ENCODE measurements around the gene FAM210A. TPM values are rescaled to one million over a fixed set of nuclear protein-coding genes. Genes with fewer than 3 reads are reported as not detected.
"Not testable (repeated sequence)": the region's sequence is repeated elsewhere in the genome, so short reads cannot be mapped to it uniquely, and the experiment has no call there.

FAM210A gene
- total RNA-seq, 1 donor from 2014 or later = 19.9 TPM

DNA sequence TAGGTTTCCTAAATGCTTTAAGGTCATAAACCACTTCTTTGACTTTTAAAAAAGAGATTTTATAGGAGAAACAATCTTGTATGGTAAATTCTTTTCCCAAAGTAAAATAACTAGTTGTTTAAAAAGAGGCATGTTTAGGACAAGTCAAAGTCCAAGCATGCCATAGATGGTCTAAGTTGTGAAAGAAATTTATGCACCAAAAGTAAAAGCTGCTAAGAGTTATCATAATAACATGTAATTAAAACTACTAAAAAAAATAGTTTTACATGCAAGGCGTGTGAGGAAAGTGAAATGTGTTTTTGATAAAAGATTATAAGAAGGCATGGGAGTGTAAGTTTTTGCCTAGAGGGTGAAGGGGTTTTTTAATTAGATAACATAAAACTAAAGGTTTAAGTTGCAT lies 22.5 kb downstream of the FAM210A start:
- intact Hi-C loops (cut with micrococcal nuclease) = no loop called here

DNA sequence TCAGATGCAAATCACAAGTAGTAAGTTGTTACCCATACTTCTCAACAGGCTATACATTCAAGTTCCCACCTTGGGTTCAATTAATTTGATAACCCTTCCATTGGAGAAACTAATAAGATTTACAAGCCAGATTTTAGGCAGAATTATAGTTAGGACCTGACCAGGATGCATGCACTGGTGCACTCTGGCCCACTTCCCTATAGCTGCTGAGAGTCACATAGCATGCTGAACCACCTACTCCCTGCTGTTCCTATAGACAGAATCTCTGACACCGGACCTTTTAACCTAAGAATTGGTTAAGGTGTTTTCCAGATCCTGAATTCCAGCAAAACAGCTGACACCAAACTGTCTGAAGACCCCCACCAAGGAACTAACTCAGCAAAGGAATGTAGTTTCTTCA lies 26.2 kb downstream of the FAM210A start:
- intact Hi-C loops (cut with micrococcal nuclease) = no loop called here

DNA sequence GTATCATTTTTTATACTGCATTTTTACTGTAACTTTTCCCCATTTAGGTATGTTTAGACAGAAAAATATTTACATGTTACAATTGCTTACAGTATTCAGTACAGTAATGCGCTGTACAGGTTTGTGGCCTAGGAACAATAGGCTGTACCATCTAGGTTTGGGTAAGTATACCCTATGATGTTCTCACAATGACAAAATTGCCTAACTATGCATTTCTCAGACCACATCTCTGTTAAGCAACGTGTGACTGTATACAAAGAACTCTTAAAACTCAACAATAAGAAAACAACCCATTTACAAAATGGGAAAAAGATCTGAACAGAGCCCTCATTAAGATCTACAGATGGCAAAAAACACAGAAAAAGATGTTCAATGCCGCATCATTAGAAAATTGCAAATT lies 29.4 kb downstream of the FAM210A start:
- intact Hi-C loops (cut with micrococcal nuclease) = no loop called here

DNA sequence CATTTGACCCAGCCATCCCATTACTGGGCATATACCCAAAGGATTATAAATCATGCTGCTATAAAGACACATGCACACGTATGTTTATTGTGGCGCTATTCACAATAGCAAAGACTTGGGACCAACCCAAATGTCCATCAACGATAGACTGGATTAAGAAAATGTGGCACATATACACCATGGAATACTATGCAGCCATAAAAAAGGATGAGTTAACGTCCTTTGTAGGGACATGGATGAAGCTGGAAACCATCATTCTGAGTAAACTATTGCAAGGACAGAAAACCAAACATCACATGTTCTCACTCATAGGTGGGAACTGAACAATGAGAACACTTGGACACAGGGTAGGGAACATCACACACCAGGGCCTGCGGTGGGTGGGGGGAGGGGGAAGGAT lies 31.0 kb downstream of the FAM210A start:
- intact Hi-C loops (cut with micrococcal nuclease) = not testable (repeated sequence)

DNA sequence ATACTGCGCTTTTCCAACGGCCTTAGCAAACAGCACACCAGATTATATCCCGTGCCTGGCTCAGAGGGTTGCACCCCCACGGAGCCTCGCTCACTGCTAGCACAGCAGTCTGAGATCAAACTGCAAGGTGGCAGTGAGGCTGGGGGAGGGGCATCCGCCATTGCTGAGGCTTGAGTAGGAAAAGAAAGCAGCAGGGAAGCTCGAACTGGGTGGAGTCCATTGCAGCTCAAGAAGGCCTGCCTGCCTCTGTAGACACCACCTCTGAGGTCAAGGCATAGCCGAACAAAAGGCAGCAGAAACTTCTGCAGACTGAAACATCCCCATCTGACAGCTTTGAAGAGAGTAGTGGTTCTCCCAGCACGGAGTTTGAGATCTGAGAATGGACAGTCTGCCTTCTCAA lies 36.3 kb downstream of the FAM210A start:
- intact Hi-C loops (cut with micrococcal nuclease) = not testable (repeated sequence)

DNA sequence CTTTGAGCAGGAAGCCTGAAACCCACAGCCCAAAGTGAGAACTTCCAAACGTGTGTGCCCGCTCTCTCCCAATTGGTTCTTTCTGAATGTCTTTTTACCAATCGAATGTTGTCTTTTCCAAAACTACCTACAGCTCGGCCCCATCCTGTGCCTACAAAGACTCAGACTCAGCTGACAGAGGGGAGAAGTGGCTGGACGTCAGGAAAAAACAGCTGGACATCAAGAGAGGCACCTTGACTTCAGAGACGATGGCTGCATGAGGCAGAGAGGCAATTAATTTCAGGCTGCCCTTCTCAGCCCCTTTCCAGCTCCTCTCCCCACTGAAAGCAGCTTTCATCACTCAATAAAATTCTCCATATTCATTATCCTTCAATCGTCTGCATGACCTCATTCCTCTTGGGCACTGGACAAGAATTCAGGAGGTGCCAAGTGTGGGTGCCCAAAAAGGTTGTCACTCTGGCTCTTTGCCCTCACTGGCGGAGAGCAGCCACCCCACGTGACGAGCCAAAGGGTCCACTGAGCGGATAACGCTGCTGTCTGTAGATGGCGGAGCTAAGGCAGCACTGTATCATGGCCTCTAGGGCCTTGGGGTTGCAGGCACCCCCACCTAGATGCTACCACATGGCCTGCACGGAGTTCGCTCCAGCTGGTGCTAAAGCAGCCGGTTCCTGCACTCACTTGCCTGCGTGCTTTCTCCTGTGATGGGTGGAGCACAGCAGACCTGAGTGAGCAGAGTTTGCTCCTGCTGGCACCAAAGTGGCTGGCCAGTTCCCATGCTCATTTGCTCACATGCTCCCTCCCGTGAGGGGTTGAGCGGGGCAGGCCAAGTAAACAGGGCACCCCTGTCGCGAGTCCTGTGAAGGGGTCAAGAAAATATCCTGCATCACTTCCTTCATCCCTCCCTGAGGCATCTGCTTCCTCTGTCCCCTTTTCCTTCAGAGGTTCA lies 37.9 kb downstream of the FAM210A start:
- intact Hi-C loops (cut with micrococcal nuclease) = no loop called here

DNA sequence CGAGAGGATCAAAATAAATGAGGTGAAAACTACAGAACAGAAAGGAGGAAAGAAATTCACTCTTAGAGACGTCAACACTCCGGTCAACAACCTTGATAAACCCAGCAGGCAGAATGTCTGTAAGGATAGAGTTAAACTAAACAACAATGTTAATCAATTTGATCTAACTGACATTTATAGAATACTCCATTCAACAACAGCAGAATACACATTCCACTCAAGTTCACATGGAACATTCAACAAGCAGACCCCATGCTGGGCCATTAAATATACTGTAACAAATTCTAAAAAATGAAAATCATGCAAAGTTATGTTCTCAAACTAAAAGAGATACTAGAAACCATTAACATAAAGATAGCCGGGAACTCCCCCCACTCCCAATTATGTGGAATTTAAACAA lies 41.8 kb downstream of the FAM210A start:
- intact Hi-C loops (cut with micrococcal nuclease) = no loop called here

DNA sequence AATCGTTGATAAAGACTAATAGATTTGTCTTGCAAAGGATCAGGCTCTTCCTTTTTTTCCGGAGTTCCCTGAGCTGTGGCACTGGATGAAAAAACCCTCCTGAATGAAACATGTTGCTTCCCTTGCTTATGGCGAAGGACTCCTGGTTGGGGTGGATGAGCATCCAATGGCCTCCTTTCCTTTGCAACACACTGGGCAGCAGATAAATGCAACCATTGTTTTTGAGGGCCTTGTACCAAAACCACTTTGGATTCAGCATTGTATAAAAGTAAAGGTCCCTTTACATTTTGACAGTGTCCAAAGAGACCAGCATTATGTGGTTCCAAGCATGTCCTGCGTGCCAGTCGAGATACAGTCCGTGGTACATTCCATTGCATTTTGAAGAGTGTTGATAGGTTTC lies 44.7 kb downstream of the FAM210A start:
- intact Hi-C loops (cut with micrococcal nuclease) = no loop called here

DNA sequence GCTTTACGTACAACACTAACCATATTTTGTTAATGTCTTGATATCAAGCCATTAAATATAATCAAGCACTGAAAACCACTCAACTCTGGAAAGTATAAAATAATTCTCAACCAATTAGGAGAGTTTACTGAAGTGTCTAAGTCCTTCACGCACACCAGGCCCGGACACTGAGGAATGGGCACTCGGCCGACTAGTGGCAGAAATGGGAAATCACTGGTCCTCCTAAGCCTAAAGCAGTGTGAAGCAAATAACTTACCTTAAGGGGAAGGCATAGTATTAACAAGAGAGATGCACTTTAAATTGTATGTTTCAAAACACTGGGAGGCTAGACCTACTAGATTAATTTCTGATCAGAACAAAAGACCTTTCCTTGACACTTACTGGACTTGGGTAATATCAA lies 45.7 kb downstream of the FAM210A start:
- intact Hi-C loops (cut with micrococcal nuclease) = no loop called here

DNA sequence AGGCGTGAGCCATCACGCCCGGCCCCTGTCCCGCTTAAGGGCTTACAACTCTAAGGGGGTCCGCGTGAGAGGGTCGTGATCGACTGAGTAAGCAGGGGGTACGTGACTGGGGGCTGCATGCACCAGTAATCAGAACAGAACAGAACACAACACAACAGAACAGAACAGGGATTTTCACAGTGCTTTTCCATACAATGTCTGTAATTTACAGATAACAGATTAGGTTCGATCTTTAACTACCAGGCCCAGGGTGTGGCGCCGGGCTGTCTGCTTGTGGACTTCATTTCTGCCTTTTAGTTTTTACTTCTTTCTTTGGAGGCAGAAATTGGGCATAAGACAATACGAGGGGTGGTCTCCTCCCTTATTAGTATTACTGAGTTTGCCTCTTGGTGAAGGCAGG lies 49.0 kb downstream of the FAM210A start:
- intact Hi-C loops (cut with micrococcal nuclease) = not testable (repeated sequence)

DNA sequence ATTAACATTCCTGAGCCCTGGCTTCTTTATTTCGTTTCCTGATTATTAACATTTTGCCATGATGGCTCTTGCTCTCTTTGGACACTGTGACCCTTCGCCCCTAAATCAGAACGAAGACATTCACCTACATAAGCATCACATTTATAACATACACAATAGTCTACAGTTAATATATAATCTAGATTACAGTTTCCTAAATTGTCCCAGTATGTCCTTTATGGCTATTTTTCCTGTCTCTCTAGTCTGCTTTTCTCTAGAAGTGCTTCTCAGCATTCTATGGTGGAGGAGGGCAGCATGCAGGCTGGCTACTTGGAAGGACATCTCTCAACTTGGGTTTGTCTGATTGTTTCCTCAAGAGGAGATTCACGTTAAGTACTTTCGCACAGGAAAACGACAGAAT lies 49.9 kb downstream of the FAM210A start:
- intact Hi-C loops (cut with micrococcal nuclease) = no loop called here

DNA sequence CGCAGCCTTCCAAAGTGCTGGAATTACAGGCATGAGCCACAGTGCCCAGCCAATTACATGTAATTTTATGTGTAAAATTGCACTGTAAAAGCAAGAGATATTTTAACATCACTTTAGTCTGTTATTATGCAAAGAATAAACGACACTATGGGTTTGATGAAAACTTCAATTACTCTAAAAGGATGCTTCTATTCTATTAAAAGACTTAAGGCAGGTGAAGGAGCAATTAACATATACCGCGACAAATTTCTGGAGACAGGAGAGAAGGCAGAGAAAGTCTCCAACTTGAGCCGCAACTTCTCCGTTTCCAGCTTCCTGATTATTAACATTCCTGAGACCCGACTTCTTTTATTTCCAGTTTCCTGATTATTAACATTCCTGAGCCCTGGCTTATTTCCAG lies 53.7 kb downstream of the FAM210A start:
- intact Hi-C loops (cut with micrococcal nuclease) = no loop called here

DNA sequence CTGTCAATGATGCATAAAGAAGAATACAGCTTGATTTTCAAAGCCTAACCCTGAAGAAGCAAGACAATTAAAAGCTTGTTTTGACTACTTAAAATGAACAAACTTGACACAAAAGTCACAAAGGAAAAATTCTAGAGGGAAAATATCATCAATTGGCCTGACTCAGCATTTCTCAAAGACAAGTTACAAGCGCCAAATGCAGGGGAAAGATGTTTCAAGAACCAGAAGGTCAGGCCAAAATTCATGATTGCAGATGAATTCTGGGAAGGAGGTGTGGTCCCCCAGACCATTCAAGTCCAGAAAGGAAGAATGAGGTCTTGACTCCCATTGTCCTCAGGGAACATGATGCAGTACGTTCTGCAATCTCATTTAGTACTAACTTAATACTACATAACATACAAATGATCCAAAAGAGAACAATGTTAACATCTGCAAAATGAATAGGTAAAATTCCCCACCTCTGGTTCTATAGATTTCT lies 64.5 kb downstream of the FAM210A start:
- intact Hi-C loops (cut with micrococcal nuclease) = no loop called here

DNA sequence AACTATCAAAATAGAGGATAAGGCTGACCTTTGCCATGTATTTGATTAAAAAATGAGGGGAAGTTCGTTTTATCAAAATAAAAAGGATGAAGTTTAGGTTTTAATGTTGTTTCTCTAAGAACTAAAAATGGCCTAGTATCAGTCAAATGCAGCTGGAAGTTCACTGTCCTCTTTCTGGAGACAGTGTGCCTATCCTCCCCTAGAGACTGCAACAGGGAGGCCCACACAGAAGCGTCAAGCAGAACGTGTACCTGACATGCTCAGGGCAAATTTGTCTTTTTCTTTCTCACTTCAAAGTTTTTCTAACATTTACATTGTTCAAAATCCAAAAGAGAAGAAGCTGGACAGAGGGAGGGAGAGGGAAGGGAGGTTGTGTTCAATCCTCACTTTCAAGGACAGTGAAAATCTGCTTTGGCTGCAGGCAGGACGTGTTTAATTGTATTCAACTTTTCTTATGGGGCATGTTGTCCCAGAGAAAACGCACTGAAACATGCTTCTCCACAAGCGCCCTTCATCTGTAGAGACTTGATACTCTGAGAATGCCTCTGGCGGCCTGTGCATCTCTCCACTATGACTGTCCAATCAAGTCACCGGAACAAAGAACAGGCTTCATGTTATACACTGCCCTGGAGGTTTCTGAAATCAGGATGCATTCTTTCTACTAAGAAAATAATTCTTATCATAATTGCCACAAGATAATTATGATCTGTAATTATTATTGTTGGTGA lies 65.1 kb downstream of the FAM210A start:
- intact Hi-C loops (cut with micrococcal nuclease) = no loop called here

DNA sequence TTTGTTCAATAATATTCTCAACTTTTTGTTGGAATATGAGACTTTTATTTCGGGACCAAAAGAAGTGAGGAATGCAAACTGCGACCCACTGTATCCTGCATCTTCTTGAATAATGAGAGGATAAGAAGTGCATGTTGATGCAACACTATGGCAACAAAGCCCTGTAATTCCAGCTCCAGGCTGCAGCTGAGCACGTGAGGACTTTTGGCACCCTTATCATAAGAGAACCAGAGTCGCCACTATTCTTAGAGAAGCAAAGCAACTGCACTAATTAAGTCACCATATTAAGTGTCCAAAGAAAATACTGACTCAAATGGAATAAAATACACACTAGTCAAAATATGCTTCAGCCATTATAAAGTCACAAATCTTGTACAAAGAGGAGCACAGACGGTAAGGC lies 65.8 kb downstream of the FAM210A start:
- intact Hi-C loops (cut with micrococcal nuclease) = no loop called here

DNA sequence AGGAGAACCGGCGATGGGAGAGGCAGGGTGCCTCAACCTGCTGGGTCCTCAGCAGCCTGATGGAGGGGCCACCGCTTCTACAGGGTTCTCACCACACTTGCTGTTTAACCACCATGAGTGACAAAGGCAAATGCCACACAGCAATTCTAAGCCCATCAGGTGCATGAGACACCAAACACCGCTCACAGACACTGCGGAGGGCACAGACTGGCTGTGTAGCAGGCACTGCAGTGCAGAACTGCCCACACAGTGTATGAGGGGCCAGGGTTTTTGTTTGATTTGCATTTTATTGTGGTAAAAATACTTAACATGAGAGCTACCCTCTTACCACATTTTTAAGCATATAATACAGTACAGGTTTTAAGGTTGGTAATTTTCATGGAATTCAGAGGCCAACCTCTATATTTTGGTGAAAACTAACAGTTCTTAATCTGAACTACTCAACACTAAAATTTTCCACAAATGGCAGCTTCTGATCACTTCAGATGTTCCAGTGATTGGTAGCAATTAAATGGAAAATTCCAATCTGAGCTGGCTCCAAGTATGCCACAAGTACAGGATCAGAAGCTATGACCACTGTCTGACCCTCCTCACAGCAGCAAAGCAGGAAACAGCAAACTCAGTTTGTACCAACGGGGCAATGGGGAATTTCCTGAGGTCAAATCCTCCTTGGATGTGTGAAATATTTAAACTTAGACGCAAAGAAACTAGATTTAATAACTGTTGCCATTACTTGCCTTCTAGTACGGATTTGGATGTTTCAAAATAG lies 67.7 kb downstream of the FAM210A start:
- intact Hi-C loops (cut with micrococcal nuclease) = no loop called here

DNA sequence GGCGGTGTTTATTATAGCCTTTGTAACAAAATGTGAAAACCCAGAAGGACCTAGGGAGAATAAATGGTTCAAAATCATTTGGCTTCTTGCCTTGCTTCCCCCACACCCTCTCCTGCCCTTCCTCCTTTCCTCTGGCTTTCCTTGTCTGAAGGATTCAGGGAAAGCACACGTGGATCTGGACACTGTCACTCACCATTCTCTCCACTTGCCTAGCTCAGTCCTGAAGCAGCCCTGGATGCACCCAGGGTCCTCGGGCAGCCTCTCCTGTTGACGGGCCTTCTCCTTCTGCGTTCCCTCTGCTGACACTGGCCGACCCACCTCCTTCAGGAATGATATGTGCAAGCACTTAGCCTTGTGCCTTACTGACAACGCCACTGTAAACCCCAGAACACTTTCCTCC lies 68.4 kb downstream of the FAM210A start:
- intact Hi-C loops (cut with micrococcal nuclease) = no loop called here

DNA sequence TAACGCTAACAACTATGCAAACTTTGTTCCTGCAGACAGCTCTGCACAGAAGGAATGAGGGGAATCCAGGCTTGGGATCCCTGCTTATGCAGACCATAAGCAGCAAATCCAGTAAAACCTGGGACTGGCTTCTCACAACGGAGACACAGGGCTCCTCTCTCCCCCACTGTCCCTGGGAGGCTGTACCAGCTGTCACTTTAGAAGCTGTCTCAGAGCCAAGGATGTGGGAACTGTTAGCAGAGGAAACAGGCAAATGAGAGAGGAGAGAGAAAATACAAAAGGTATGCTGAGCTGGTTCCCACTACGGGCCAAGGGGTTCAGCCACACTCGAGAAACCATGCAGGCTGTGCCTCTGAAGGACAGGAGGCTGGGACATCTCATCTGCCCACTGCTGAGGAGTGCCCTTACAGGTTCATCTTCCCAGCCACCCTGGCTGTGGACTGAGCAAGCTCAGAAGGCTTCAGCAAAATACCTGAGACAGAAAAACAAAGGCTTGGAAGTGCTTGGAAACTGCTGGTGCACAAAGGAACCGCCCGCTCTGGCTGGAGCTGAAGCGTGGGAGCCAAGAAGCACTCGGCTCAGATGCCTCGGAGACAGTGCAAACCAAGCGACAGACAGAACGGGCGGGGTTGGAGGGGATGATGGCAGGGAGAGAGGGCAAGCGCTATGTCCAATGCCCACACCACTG lies 72.5 kb downstream of the FAM210A start:
- intact Hi-C loops (cut with micrococcal nuclease) = no loop called here

DNA sequence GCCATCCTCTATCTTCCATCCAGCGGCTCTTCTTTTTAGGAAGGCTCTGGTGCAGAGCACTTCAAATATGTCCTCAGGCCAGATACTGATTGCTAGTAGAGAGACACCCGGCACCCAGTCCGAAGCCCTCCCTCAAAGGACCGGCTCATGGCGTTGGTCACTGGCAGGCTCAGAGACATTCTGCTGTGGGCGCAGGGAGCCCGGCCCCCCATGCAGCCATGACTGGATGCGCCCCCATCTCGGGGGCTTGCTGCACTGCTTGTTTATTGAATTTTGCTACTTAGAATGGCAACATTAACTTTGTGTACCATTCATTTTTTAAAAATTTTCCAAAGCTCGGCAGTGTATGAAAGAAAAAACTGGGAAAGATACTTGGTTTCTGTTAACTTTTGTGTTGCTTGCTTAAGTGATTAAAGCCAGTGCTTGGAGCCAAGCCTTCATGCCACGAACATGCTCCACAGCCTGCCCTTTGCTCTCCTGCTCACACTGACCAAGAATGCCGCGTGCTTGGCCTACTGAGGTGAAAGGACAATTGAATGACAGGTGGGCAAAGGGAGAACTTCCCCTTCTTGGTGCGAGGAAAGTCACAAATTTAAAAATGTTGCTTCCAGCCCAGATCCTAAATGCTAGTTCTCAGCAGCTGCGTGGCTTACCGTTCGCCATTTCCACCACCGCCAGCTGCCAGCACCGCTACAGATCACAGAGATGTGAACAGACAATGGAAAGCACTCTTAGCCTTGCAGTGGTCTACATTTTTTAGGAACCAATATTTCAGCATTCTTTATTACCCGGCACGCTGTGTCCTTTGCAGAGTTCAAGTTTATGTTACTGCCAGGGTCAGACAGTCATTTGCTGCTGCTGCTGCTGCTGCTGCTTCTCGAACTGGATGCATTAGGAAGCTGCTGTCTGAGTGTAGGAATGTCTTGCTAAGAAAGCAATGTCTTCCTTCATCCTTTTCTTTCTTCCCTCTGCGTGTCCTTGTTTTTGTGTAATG lies 76.7 kb downstream of the FAM210A start:
- intact Hi-C loops (cut with micrococcal nuclease) = no loop called here

DNA sequence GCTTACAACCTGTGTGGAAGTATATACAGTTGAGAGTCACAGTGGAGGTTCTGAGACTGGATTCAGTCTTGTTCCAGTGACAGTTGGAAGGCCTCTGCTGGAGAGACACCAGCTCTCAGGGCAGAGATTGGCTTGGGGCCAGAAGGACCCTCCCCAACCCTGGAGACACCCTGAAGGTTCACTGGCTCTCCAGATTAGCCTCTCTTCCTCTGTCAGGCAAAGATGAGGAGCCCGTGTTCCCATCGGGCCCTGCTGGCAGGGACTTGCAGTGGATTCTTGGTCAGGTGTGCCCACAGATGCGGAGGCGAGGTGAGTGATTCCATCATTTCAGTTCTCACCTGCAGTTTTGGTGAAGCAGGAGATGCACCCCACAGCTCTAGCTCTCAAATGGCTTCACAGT lies 78.6 kb downstream of the FAM210A start:
- intact Hi-C loops (cut with micrococcal nuclease) = no loop called here

Data from T-helper 2 cell treated with Interferon-gamma antibody and Interleukin-4, amounts not matched to agents 100 ng/mL and 5 ng/mL, for 36 hours (primary cell).